Ovary (tissue), 9 donors: ENCODE data around the gene GRIPAP1. TPM values are rescaled to one million over a fixed set of nuclear protein-coding genes. Genes with fewer than 3 reads are reported as not detected.

Experiments used
- DNase-seq, 5 donors: peaks; one replicate each; pipeline ENCODE4 v3.0.0-alpha.2; 2019 to 2020
- H3K27ac ChIP-seq, 2 donors: fragments of 200-600 bp; one replicate each; pipeline versions ENCODE4 v1.5.1 to v1.8.0; 2019 to 2022
- H3K27me3 ChIP-seq: fragments of 200-600 bp; one replicate; pipeline ENCODE4 v1.8.0; 2022
- H3K36me3 ChIP-seq: fragments of 200-600 bp; sonication (generic); one replicate; pipeline ENCODE4 v1.5.1; 2019
- H3K4me1 ChIP-seq: one replicate; pipeline ENCODE4 v1.8.1; 2013; ENCODE audit warnings: mild to moderate bottlenecking, moderate library complexity; ENCODE audit not compliant: insufficient read depth
- H3K4me3 ChIP-seq: fragments of 200-600 bp; sonication (generic); one replicate; pipeline ENCODE4 v1.5.1; 2017
- H3K9me3 ChIP-seq, 2 donors: fragments of 200-600 bp in 1 of 2; sonication (generic) in 1 of 2; one replicate each; pipeline versions ENCODE4 v1.5.1 to v1.8.1; 2013 to 2019; ENCODE audit warnings: mild to moderate bottlenecking in 1 of 2, moderate library complexity in 1 of 2
- EP300 ChIP-seq: sonication (generic); formaldehyde crosslinking; IDR thresholded peaks from one replicate; pipeline ENCODE4 v1.6.1; 2017; ENCODE audit warnings: antibody characterized with exemption
- POLR2A ChIP-seq: fragments of 450-650 bp; IDR thresholded peaks from one replicate; pipeline ENCODE4 v1.6.1; 2017; ENCODE audit warnings: antibody characterized with exemption, mild to moderate bottlenecking, moderate library complexity
- WGBS, 3 donors: extraction: QIAGEN DNeasy Blood & Tissue Kit in 1 of 3; methylation state at CpG; one replicate each; pipeline versions ENCODE4 v1.1.5 to v1.1.7; 2013 to 2017; 5-methylcytosine and 5-hydroxymethylcytosine counted together
- intact Hi-C, 4 donors: fragments of 100-400 bp; cut with DNase I; formaldehyde crosslinking; loops; one replicate each; pipeline versions ENCODE4 v1.11.0 to v1.15.1; 2022 to 2023
- polyA plus RNA-seq, 2 donors: library from polyadenylated mRNA; stranded (reverse); fragments of 200-250 nt in 1 of 2; fragments of 350-450 nt in 1 of 2; fragmentation: Illumina TruSeq in 1 of 2; extraction: RNeasy Lipid Tissue Mini Kit (QIAGEN cat#74804) in 1 of 2; gene quantifications; one replicate each; pipeline ENCODE4 v1.2.3, GENCODE V29; 2013 to 2014
- total RNA-seq, 7 donors: library from RNA; depleted of rRNA in 2 of 7; stranded (reverse); fragments of >200 nt in 2 of 7; fragmentation: NEBNext Ultra II Directional in 3 of 7; extraction: Animal tissue kit (Norgen Biotek cat#: 25700) in 3 of 7; gene quantifications; one replicate each; pipeline versions ENCODE4 v1.1.0 to v1.2.4, GENCODE V29; 2016 to 2023
- TF ChIP-seq, protein P1 (sequence below), 3 donors: fragments of 450-650 bp in 2 of 3; fragments of 200-600 bp in 1 of 3; IDR thresholded peaks; one replicate each; pipeline versions ENCODE4 v1.5.1 to v1.8.0; 2016 to 2022; ENCODE audit warnings: antibody characterized with exemption in 3 of 3, mild to moderate bottlenecking in 1 of 3
- donor health status: DM: no; HTN: no; CAD: no; lungs with moderate emphysema.
- donor health status: DM: no; HTN: no; CAD: no.
- donor health status: Bipolar disorder and iron deficiency.
- donor health status: DM: yes; HTN: yes; CAD: no.
- donor health status: DM: no; HTN: no; CAD: no.
- donor health status: DM: yes; HTN: yes; CAD: no.

Gene GRIPAP1
- total and polyA plus RNA-seq, 9 donors, result 20.0 to 45.0 (median 31.2) TPM

DNA sequence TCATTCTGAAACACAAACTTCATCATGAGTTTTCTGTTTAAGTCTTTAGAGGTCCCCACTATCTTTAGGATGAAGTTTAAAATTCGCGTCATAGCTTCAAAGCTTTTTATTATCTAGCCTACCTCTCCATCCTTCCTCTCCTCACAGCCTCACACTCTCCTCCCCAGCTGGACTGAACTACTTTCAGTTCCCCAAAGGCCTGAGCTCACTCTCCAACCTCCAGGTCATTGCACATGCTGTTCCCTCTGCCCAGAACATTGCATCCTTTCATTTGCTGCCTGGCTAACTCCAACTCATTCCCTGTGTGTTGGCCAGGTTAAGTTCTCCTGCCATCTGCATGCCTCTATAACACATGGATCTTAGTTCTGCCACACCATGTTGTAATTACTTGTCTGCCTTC lies 41.8 kb downstream of the GRIPAP1 start:
- H3K4me3 ChIP-seq, result no peak overlapping the region
- no peaks in the 10 kb centered on the region for H3K4me1 ChIP-seq
- WGBS, 3 donors, result 64 to 73% (median 68%) methylated on average over 2 of the region's 2 CpGs
- DNase-seq, result no peak
- H3K27ac ChIP-seq, result no peak overlapping the region
- no peaks in the 10 kb centered on the region for H3K36me3 ChIP-seq
- H3K27me3 ChIP-seq, result no peaks in the 10 kb centered on the region
- TF ChIP-seq POLR2A (no peak), EP300 (no peak)
- TF ChIP-seq, protein P1, sequence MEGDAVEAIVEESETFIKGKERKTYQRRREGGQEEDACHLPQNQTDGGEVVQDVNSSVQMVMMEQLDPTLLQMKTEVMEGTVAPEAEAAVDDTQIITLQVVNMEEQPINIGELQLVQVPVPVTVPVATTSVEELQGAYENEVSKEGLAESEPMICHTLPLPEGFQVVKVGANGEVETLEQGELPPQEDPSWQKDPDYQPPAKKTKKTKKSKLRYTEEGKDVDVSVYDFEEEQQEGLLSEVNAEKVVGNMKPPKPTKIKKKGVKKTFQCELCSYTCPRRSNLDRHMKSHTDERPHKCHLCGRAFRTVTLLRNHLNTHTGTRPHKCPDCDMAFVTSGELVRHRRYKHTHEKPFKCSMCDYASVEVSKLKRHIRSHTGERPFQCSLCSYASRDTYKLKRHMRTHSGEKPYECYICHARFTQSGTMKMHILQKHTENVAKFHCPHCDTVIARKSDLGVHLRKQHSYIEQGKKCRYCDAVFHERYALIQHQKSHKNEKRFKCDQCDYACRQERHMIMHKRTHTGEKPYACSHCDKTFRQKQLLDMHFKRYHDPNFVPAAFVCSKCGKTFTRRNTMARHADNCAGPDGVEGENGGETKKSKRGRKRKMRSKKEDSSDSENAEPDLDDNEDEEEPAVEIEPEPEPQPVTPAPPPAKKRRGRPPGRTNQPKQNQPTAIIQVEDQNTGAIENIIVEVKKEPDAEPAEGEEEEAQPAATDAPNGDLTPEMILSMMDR (IDR thresholded peaks at IDR 0.05), result no peak
- no peaks in the 10 kb centered on the region for H3K9me3 ChIP-seq
- intact Hi-C loops, result no loop called here

DNA sequence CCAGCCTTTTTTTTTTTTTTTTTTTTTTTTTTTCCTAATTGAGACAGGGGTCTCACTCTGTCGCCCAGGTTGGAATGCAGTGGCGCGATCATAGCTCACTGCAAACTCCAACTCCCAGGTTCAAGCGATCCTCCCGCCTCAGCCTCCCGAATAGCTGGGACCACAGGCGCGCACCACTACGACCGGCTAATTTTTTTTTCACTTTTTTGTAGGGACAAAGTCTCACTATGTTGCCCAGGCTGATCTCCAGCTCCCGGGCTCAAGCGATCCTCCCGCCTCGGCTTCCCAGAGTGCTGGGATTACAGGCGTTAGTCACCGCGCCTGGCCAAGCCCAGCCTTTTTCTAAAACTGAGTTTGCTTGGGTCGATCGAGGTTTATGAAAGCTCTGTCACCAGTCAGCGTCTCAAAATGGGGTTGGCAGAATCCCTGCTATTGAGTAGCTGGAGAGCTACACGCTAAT lies 43.4 kb downstream of the GRIPAP1 start:
- no peaks in the 10 kb centered on the region for H3K4me1 ChIP-seq
- 34 to 55% (median 48%) methylated on average over 21 of the region's 21 CpGs for WGBS, 3 donors
- no peaks in the 10 kb centered on the region for H3K9me3 ChIP-seq
- TF ChIP-seq, protein P1 (IDR thresholded peaks at IDR 0.05), result no peak
- peak overlapping the region; percentile 18 to 90 for H3K27ac ChIP-seq
- peak in 3 of 5 donors; percentile 37 to 64 (median 52) for DNase-seq
- intact Hi-C loops, result no loop called here
- H3K27me3 ChIP-seq, result no peaks in the 10 kb centered on the region
- peak overlapping the region; percentile 10 for H3K4me3 ChIP-seq
- H3K36me3 ChIP-seq, result no peaks in the 10 kb centered on the region

DNA sequence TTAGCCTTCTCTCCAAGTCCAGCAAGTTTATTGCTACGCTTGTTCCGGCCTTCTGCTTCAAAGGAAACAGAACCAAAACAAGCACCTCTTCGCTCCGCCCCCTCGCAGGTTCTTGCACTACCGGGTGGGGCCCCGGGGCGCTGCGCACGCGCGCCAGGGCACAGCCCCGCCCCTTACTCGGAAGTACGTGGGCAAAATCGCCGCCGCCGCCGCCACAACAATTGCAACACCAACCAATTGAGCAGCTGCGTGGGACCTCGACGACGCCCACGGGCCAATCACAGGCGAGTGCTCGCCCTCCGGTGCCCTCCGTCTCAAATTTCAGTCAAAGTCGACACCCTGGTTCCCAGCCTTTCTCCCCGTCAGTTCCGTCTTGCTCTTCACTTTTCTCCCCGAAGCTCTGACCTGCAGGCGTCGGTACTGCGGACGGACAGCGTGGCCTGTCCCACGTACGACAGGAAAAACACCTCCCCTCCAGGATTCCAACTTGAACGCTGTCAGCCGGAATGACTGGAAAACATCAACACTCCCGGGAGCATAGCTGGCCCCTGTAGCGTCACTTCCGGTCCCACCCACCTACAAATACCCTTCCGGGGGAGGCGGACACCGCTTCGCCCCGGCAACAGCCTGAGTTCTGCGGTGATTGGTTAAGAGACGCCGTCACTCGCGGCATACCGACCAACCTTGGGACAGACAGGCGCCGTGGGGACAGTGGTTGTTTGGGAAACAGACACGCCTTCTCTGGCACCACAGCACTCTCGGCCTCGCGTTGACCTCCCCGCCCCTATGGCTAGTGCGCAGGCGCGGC lies 44.0 kb downstream of the GRIPAP1 start:
- TF ChIP-seq POLR2A (peak; percentile 84), EP300 (peak; percentile 54)
- TF ChIP-seq, protein P1 (IDR thresholded peaks at IDR 0.05), result peak in 1 of 3 donors; percentile 13
- Histone ChIP-seq H3K27ac (peak overlapping the region; percentile 90), H3K9me3 (no peaks in the 10 kb centered on the region), H3K4me3 (peak overlapping the region; percentile 54), H3K36me3 (no peaks in the 10 kb centered on the region), H3K27me3 (no peaks in the 10 kb centered on the region), H3K4me1 (no peaks in the 10 kb centered on the region)
- 27 to 47% (median 36%) methylated on average over 66 of the region's 66 CpGs for WGBS, 3 donors
- DNase-seq, result peak; percentile 93 to 97 (median 95)
- intact Hi-C loops, result no loop called here

DNA sequence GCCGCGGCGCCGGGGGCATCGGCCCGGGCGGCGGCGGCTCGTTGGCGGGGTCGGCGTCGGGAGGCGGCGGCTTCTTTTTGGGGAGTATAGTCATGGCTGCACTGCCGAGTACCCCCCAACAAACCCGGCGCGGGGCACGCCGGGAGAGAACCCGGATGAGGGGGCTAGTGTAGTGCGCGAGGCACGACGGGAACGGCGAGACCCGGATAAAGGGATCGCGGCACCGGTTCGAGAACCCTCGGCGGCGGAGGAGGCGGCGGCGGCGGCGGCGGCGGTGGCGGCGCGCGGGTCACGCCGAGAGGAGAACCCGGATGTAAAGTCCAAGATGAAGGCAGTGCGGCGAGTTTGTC lies 44.6 kb downstream of the GRIPAP1 start, which contains the start of gene OTUD5:
Gene OTUD5, minus strand, starts transcription at position 131 of the 350 bp plus-strand sequence. Its CDS starts 37 bp downstream, at position 94.
- TF ChIP-seq, protein P1 (IDR thresholded peaks at IDR 0.05), result no peak
- no peak for TF ChIP-seq POLR2A
- TF ChIP-seq EP300, result no peak
- intact Hi-C loops, result no loop called here
- H3K4me1 ChIP-seq, result no peaks in the 10 kb centered on the region
- peak within 1 kb of the TSS; percentile 90 for H3K27ac ChIP-seq
- DNase-seq, result peak; percentile 68 to 80 (median 72)
- 34 to 61% (median 42%) methylated on average over 53 of the region's 53 CpGs for WGBS, 3 donors
- H3K4me3 ChIP-seq, result peak within 1 kb of the TSS; percentile 54
- H3K36me3 ChIP-seq, result no peaks in the 10 kb centered on the region
- H3K27me3 ChIP-seq, result no peaks in the 10 kb centered on the region
- no peaks in the 10 kb centered on the region for H3K9me3 ChIP-seq
